Measurements from ENCODE around the gene MGME1. TPM values are rescaled to one million over a fixed set of nuclear protein-coding genes. Genes with fewer than 3 reads are reported as not detected.

Gene MGME1
- total and polyA plus RNA-seq, 2 of the 13 experiments (the other 11 are each of a cell fraction or from before 2014, with no cell fraction given): 36.7 to 66.6 TPM

DNA sequence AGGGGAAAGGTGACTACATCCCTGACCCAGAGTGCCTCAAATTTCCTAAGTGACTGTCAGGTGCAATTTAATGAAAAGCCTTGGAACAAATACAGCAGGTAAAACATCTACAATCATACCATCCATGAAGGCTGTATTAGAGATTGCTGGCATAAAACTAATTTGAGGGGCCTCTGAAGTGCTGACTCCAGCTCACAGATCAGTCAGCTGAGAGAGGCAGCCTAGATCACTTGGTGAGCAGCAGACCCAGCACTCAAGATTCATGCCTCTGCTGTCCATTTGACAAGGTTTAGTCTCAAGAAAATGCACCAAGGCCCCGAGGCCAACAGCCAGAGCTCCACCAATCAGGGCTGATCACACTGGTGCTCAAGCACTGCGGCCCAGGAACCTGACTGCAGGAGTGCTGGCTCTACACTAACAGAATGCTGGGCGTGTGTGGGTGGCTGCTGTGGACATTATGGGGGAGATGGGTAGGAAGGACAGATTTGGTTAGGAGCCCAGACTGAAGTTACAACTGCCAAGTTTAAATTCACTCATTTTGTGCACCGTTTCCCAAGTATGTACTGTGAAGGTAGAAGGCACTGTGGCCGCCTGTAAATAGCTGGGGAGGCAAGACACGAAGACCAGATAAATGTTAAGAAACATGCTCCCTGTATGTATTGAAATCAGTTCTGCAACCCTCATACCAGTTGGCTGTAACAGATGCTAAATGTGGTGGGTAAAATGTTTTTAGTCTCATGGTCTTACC lies 28.4 kb upstream of the MGME1 start (continued):
- no peak; the same call in 1 of the 2 replicates for TF ChIP-seq ZNF775 (CRISPR knock-in tag; IDR thresholded peaks at IDR 0.05; ENCODE audit: borderline replicate concordance)
- TF ChIP-seq ATF7 (IDR thresholded peaks at IDR 0.05): no peak
- no peak for TF ChIP-seq ATF7 (CRISPR knock-in tag; IDR thresholded peaks at IDR 0.05)
- peak; percentile 72; the same call in 1 of the 2 replicates for TF ChIP-seq ZBTB7A (CRISPR knock-in tag; IDR thresholded peaks at IDR 0.05)
- TF ChIP-seq ELF4 (CRISPR knock-in tag; IDR thresholded peaks at IDR 0.05; ENCODE audit: borderline replicate concordance): no peak
- peak; percentile 33; the same call in 1 of the 2 replicates for TF ChIP-seq ZSCAN21 (CRISPR knock-in tag; IDR thresholded peaks at IDR 0.05; ENCODE audit: borderline replicate concordance)
- no peak for TF ChIP-seq ATF5 (CRISPR knock-in tag; IDR thresholded peaks at IDR 0.05; ENCODE audit: low read depth)
- TF ChIP-seq ONECUT2 (CRISPR knock-in tag; IDR thresholded peaks at IDR 0.05): no peak
- TF ChIP-seq TBX3 (IDR thresholded peaks at IDR 0.05; ENCODE audit: borderline replicate concordance): no peak
- no peak for TF ChIP-seq ZFP41 (CRISPR knock-in tag; IDR thresholded peaks at IDR 0.05; ENCODE audit: borderline replicate concordance)
- peak; percentile 65; the same call in 1 of the 2 replicates for TF ChIP-seq MTA1 (CRISPR knock-in tag; IDR thresholded peaks at IDR 0.05; ENCODE audit: borderline replicate concordance)
- TF ChIP-seq, protein P1, sequence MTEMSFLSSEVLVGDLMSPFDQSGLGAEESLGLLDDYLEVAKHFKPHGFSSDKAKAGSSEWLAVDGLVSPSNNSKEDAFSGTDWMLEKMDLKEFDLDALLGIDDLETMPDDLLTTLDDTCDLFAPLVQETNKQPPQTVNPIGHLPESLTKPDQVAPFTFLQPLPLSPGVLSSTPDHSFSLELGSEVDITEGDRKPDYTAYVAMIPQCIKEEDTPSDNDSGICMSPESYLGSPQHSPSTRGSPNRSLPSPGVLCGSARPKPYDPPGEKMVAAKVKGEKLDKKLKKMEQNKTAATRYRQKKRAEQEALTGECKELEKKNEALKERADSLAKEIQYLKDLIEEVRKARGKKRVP (CRISPR knock-in tag; IDR thresholded peaks at IDR 0.05): peak in 1 of 2 experiments; percentile 56; a peak in 1 of 4 replicates
- TF ChIP-seq SNAPC2 (CRISPR knock-in tag; IDR thresholded peaks at IDR 0.05): 0 out of 2 replicates have a peak, but pooled peaks have one; percentile 32
- peak; percentile 70; the same call in 1 of the 2 replicates for TF ChIP-seq ZNF841 (CRISPR knock-in tag; IDR thresholded peaks at IDR 0.05; ENCODE audit: borderline replicate concordance)
- no peak for TF ChIP-seq RFX3 (CRISPR knock-in tag; IDR thresholded peaks at IDR 0.05)
- TF ChIP-seq FUBP1 (CRISPR knock-in tag; IDR thresholded peaks at IDR 0.05; ENCODE audit: borderline replicate concordance): 0 out of 2 replicates have a peak, but pooled peaks have one; percentile 4
- TF ChIP-seq EP300 (IDR thresholded peaks at IDR 0.05; ENCODE audit: low read depth in 2 of 2, low read length in 2 of 2): no peak
- no peak for TF ChIP-seq EP300 (CRISPR knock-in tag; IDR thresholded peaks at IDR 0.05; ENCODE audit: borderline replicate concordance)
- TF ChIP-seq, protein P2, sequence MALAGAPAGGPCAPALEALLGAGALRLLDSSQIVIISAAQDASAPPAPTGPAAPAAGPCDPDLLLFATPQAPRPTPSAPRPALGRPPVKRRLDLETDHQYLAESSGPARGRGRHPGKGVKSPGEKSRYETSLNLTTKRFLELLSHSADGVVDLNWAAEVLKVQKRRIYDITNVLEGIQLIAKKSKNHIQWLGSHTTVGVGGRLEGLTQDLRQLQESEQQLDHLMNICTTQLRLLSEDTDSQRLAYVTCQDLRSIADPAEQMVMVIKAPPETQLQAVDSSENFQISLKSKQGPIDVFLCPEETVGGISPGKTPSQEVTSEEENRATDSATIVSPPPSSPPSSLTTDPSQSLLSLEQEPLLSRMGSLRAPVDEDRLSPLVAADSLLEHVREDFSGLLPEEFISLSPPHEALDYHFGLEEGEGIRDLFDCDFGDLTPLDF (CRISPR knock-in tag; IDR thresholded peaks at IDR 0.05): peak; percentile 52; the same call in 1 of the 2 replicates
- TF ChIP-seq ZNF781 (CRISPR knock-in tag; IDR thresholded peaks at IDR 0.05; ENCODE audit: borderline replicate concordance, not compliant biosample characterization): peak; percentile 22
- no peak for TF ChIP-seq ZNF570 (CRISPR knock-in tag; IDR thresholded peaks at IDR 0.05; ENCODE audit: borderline replicate concordance)
- peak; percentile 20; the same call in 1 of the 2 replicates for TF ChIP-seq FOSL2 (CRISPR knock-in tag; IDR thresholded peaks at IDR 0.05)
- peak; percentile 52; the same call in 1 of the 2 replicates for TF ChIP-seq ZNF230 (CRISPR knock-in tag; IDR thresholded peaks at IDR 0.05)
- TF ChIP-seq ELF1 (CRISPR knock-in tag; IDR thresholded peaks at IDR 0.05): no peak
- TF ChIP-seq SOX6 (IDR thresholded peaks at IDR 0.05): no peak
- TF ChIP-seq SOX6 (CRISPR knock-in tag; IDR thresholded peaks at IDR 0.05): no peak

Data from HepG2 (cell line).